Keratinocyte (primary cell): ENCODE data around the gene GSAP. TPM values are rescaled to one million over a fixed set of nuclear protein-coding genes. Genes with fewer than 3 reads are reported as not detected.

Source experiments
- DNase-seq: peaks from one replicate; pipeline ENCODE4 v3.0.0-alpha.2; 2011; ENCODE audit warnings: low read depth, missing footprints, low spot score
- FAIRE-seq: peaks from 2 replicates; lab custom pipeline; 2011; peaks lifted over from hg19 to GRCh38; lab: Jason Lieb, UNC
- H2AFZ ChIP-seq: 2 replicates; pipeline ENCODE4 v1.6.0; 2012; ENCODE audit warnings: low read length, control low read depth, inconsistent platforms; ENCODE audit not compliant: control insufficient read depth
- H3K27ac ChIP-seq: 2 replicates; pipeline ENCODE4 v1.5.1; 2011; ENCODE audit warnings: low read length; ENCODE audit not compliant: control insufficient read depth, insufficient read depth
- H3K27me3 ChIP-seq: 3 replicates; pipeline ENCODE4 v1.6.0; 2011; ENCODE audit warnings: low read length; ENCODE audit not compliant: control insufficient read depth, insufficient read depth; ENCODE audit errors: extremely low read depth
- H3K36me3 ChIP-seq, 2 experiments: 2 replicates in 1 of 2; 3 replicates in 1 of 2; pipeline ENCODE4 v1.5.1; 2011; ENCODE audit warnings: low read length in 2 of 2, mild to moderate bottlenecking in 1 of 2; ENCODE audit not compliant: control insufficient read depth in 2 of 2, insufficient read depth in 2 of 2; ENCODE audit errors: extremely low read depth in 1 of 2
- H3K4me1 ChIP-seq: 3 replicates; pipeline ENCODE4 v1.5.1; 2011; ENCODE audit warnings: low read length; ENCODE audit not compliant: control insufficient read depth, insufficient read depth; ENCODE audit errors: extremely low read depth
- H3K4me2 ChIP-seq: 3 replicates; pipeline ENCODE4 v1.6.0; 2011; ENCODE audit warnings: low read depth, low read length; ENCODE audit not compliant: control insufficient read depth, insufficient read depth; ENCODE audit errors: extremely low read depth
- H3K4me3 ChIP-seq, 3 experiments: fragments of 200-600 bp in 1 of 3; sonication (generic) in 1 of 3; 2 replicates in 2 of 3; 3 replicates in 1 of 3; pipeline ENCODE4 v1.5.1; 2011 to 2016; ENCODE audit warnings: low read length in 3 of 3, mild to moderate bottlenecking in 3 of 3, control low read depth in 2 of 3, inconsistent platforms in 1 of 3, low read depth in 1 of 3, mixed read lengths in 1 of 3, mixed run types in 1 of 3, moderate library complexity in 1 of 3; ENCODE audit not compliant: control insufficient read depth in 2 of 3, insufficient read depth in 2 of 3; ENCODE audit errors: extremely low read depth in 1 of 3
- H3K79me2 ChIP-seq: 2 replicates; pipeline ENCODE4 v1.6.0; 2012; ENCODE audit warnings: low read length; ENCODE audit not compliant: control insufficient read depth, insufficient read depth
- H3K9ac ChIP-seq: 3 replicates; pipeline ENCODE4 v1.6.0; 2011; ENCODE audit warnings: low read length; ENCODE audit not compliant: control insufficient read depth, insufficient read depth; ENCODE audit errors: extremely low read depth
- H3K9me1 ChIP-seq: 3 replicates; pipeline ENCODE4 v1.6.0; 2011; ENCODE audit warnings: low read length; ENCODE audit not compliant: control insufficient read depth, insufficient read depth; ENCODE audit errors: extremely low read depth
- H3K9me3 ChIP-seq: 2 replicates; pipeline ENCODE4 v1.5.1; 2012; ENCODE audit warnings: low read depth, low read length; ENCODE audit not compliant: control insufficient read depth
- H4K20me1 ChIP-seq: 3 replicates; pipeline ENCODE4 v1.6.0; 2011; ENCODE audit warnings: low read length; ENCODE audit not compliant: control insufficient read depth, insufficient read depth; ENCODE audit errors: extremely low read depth
- EZH2 ChIP-seq: IDR thresholded peaks from one replicate; pipeline ENCODE4 v1.6.1; 2012; ENCODE audit warnings: inconsistent platforms, mild to moderate bottlenecking, low read length, moderate library complexity
- dilution Hi-C: fragments of 300-500 bp; cut with MboI; formaldehyde crosslinking; loops from one replicate; pipeline ENCODE4 v1.7.0; 2020; ENCODE audit warnings: low sequenced_read_pairs; ENCODE audit not compliant: extremely low pct_ligation_motif_present
- polyA plus RNA-seq, 5 experiments: library from polyadenylated mRNA; depleted of rRNA in 3 of 5; stranded (reverse) in 3 of 5; stranded (forward) in 1 of 5; unstranded in 1 of 5; fragments of >200 nt; gene quantifications; 1 replicate in 1 of 5; 2 replicates in 3 of 5; 3 replicates in 1 of 5; pipeline versions ENCODE4 v1.2.1 to v1.2.3, GENCODE V29; 2011 to 2012; ENCODE audit warnings: missing spikeins in 2 of 5, low read depth in 1 of 5, low replicate concordance in 1 of 5
- TF ChIP-seq, protein P1 (sequence below), 3 experiments: IDR thresholded peaks in 1 of 3; conservative IDR thresholded peaks in 1 of 3; optimal IDR thresholded peaks in 1 of 3; 2 replicates in 2 of 3; 3 replicates in 1 of 3; pipeline versions ENCODE3 to v1.5.1; 2011; ENCODE audit warnings: low read length in 3 of 3, mild to moderate bottlenecking in 3 of 3, moderate library complexity in 2 of 3, control low read depth in 1 of 3, inconsistent platforms in 1 of 3; ENCODE audit not compliant: insufficient read depth in 2 of 3; ENCODE audit errors: extremely low read depth in 1 of 3

The GSAP gene
- polyA plus RNA-seq, 1 donor (not counting 4 experiments of a cell fraction or from before 2014, with no cell fraction given) = 5.4 TPM

DNA sequence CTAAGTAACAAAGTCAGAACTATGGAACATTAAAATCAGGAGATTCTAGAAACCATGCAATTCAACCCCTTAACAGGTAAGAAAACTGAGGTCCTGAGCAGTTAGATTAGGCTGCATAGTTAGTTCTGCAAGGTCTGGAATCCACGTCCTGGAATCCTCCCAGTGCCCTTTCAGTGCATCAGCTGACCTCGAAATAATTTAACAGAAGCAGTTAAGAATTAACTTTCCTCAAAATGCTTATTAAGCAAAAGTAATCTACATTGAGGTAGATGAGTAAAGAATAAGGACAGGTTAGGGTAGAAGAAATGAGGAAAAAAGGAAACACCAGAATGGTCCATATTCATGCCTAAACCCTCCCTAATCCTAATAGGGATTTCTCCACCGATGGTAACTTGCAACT lies 37.6 kb downstream of the GSAP start:
- no peak for FAIRE-seq
- H4K20me1 ChIP-seq = no peaks in the 10 kb centered on the region
- no peaks in the 10 kb centered on the region for H3K9me3 ChIP-seq
- no peaks in the 10 kb centered on the region for H3K27me3 ChIP-seq
- no peaks in the 10 kb centered on the region for H3K4me1 ChIP-seq
- H3K4me2 ChIP-seq = no peak overlapping the region
- no peak for DNase-seq
- no peak overlapping the region for H3K4me3 ChIP-seq
- no peak for TF ChIP-seq EZH2
- TF ChIP-seq, protein P1, sequence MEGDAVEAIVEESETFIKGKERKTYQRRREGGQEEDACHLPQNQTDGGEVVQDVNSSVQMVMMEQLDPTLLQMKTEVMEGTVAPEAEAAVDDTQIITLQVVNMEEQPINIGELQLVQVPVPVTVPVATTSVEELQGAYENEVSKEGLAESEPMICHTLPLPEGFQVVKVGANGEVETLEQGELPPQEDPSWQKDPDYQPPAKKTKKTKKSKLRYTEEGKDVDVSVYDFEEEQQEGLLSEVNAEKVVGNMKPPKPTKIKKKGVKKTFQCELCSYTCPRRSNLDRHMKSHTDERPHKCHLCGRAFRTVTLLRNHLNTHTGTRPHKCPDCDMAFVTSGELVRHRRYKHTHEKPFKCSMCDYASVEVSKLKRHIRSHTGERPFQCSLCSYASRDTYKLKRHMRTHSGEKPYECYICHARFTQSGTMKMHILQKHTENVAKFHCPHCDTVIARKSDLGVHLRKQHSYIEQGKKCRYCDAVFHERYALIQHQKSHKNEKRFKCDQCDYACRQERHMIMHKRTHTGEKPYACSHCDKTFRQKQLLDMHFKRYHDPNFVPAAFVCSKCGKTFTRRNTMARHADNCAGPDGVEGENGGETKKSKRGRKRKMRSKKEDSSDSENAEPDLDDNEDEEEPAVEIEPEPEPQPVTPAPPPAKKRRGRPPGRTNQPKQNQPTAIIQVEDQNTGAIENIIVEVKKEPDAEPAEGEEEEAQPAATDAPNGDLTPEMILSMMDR (optimal IDR thresholded peaks at IDR 0.05 in 1 of 3, IDR thresholded peaks at IDR 0.05 in 1 of 3, conservative IDR thresholded peaks at IDR 0.05 in 1 of 3; ENCODE audit: extremely low read depth in 1 of 3, insufficient read depth in 2 of 3, low read length in 3 of 3) = no peak
- dilution Hi-C loops = no loop called here
- no peaks in the 10 kb centered on the region for H3K36me3 ChIP-seq
- H3K79me2 ChIP-seq = no peaks in the 10 kb centered on the region
- H3K9me1 ChIP-seq = no peaks in the 10 kb centered on the region
- H3K27ac ChIP-seq = no peak overlapping the region
- no peak overlapping the region for H2AFZ ChIP-seq
- H3K9ac ChIP-seq = no peak overlapping the region

DNA sequence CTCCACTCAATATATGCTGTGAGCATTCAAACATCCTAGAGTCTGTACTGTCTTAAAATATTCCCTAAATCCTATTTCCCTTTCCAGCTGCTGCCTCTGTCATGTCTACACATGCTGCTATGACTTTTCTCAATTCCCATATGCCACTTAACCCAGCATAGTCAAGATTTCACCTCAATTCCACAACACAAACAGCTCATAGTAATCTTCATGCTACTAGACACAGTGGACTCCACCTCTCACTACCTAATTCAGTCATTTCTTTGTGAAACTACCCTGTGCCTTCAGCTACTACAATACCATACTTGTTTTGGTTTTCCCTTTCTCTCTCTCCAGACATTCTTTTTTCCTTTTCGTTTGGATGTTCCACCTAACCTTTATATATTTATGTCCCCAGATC lies 45.5 kb downstream of the GSAP start:
- Histone ChIP-seq H3K9me1 (no peaks in the 10 kb centered on the region), H3K36me3 (peaks cover 0 to 2% of the 10 kb centered on the region in 2 experiments), H2AFZ (no peak overlapping the region), H3K4me3 (no peak overlapping the region), H3K4me2 (no peak overlapping the region), H3K4me1 (peaks cover 3% of the 10 kb centered on the region), H3K27me3 (no peaks in the 10 kb centered on the region), H3K9me3 (no peaks in the 10 kb centered on the region), H4K20me1 (no peaks in the 10 kb centered on the region), H3K79me2 (no peaks in the 10 kb centered on the region), H3K9ac (no peak overlapping the region), H3K27ac (no peak overlapping the region)
- dilution Hi-C loops = no loop called here
- TF ChIP-seq EZH2 = no peak
- TF ChIP-seq, protein P1 (optimal IDR thresholded peaks at IDR 0.05 in 1 of 3, IDR thresholded peaks at IDR 0.05 in 1 of 3, conservative IDR thresholded peaks at IDR 0.05 in 1 of 3; ENCODE audit: extremely low read depth in 1 of 3, insufficient read depth in 2 of 3, low read length in 3 of 3) = no peak
- FAIRE-seq (peak; percentile 32), DNase-seq (no peak)
